ENCODE measurements around the gene AHCYL1.

The AHCYL1 gene

DNA sequence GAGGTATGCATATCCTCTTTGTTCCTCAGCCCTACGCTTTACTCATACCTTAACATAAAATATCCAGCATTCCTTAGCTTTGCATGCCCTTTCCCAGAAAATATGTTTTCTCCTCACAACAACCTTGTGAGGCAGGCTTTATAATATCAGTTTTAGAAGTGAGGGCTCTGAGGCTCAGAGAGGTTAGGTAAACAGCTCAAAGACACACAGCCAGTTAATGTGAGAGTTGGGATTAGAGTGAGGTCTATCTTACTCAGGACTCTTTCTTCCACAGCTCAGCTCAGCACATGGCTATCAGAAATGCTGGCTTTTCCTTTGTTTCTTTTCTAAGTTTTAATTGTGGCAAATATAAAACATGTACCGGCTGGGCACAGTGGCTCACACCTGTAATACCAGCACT, 46.0 kb upstream of the AHCYL1 start:
- H3K27ac ChIP-seq (replicated peaks): no peak overlapping the region
- no peaks in the 10 kb centered on the region for H3K27me3 ChIP-seq (ENCODE audit: insufficient read depth, poor library complexity, severe bottlenecking)
- H3K4me3 ChIP-seq (replicated peaks; ENCODE audit: insufficient read depth, low read length): no peak overlapping the region
- DNase-seq (ENCODE audit: low read depth in 1 of 2, low spot score in 1 of 2): no peak
- TF ChIP-seq POLR2AphosphoS5 (IDR thresholded peaks at IDR 0.05; ENCODE audit: low read depth) (no peak), SPI1 (IDR thresholded peaks at IDR 0.05; ENCODE audit: borderline replicate concordance, low read depth) (no peak), GABPA (IDR thresholded peaks at IDR 0.05; ENCODE audit: low read depth) (no peak)
- TF ChIP-seq, protein P1, sequence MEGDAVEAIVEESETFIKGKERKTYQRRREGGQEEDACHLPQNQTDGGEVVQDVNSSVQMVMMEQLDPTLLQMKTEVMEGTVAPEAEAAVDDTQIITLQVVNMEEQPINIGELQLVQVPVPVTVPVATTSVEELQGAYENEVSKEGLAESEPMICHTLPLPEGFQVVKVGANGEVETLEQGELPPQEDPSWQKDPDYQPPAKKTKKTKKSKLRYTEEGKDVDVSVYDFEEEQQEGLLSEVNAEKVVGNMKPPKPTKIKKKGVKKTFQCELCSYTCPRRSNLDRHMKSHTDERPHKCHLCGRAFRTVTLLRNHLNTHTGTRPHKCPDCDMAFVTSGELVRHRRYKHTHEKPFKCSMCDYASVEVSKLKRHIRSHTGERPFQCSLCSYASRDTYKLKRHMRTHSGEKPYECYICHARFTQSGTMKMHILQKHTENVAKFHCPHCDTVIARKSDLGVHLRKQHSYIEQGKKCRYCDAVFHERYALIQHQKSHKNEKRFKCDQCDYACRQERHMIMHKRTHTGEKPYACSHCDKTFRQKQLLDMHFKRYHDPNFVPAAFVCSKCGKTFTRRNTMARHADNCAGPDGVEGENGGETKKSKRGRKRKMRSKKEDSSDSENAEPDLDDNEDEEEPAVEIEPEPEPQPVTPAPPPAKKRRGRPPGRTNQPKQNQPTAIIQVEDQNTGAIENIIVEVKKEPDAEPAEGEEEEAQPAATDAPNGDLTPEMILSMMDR (IDR thresholded peaks at IDR 0.05; ENCODE audit: insufficient read depth, low read length): no peak
- TF ChIP-seq, protein P2, sequence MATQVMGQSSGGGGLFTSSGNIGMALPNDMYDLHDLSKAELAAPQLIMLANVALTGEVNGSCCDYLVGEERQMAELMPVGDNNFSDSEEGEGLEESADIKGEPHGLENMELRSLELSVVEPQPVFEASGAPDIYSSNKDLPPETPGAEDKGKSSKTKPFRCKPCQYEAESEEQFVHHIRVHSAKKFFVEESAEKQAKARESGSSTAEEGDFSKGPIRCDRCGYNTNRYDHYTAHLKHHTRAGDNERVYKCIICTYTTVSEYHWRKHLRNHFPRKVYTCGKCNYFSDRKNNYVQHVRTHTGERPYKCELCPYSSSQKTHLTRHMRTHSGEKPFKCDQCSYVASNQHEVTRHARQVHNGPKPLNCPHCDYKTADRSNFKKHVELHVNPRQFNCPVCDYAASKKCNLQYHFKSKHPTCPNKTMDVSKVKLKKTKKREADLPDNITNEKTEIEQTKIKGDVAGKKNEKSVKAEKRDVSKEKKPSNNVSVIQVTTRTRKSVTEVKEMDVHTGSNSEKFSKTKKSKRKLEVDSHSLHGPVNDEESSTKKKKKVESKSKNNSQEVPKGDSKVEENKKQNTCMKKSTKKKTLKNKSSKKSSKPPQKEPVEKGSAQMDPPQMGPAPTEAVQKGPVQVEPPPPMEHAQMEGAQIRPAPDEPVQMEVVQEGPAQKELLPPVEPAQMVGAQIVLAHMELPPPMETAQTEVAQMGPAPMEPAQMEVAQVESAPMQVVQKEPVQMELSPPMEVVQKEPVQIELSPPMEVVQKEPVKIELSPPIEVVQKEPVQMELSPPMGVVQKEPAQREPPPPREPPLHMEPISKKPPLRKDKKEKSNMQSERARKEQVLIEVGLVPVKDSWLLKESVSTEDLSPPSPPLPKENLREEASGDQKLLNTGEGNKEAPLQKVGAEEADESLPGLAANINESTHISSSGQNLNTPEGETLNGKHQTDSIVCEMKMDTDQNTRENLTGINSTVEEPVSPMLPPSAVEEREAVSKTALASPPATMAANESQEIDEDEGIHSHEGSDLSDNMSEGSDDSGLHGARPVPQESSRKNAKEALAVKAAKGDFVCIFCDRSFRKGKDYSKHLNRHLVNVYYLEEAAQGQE (IDR thresholded peaks at IDR 0.05; ENCODE audit: insufficient replicate concordance, low read depth): no peak

DNA sequence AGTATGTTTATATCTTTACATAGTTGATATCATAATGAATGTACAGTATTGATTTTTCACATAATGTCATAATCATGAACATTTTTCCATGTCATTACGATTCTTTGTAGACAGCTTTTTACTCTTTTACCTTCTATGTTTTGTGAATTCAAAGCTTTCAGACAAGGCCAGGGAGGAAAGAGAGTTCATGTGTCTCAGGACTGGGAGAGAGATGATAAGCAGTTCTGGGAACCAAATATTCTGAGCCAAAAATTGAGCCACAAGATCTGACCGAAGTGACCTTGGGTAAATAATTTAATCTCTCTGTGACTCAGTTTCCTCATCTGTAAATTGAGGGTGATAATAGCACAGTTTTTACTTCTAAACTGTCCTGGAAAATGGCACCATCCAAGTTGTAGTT, 42.1 kb upstream of the AHCYL1 start:
- H3K27ac ChIP-seq (replicated peaks): no peak overlapping the region
- DNase-seq (ENCODE audit: low read depth in 1 of 2, low spot score in 1 of 2): no peak
- H3K27me3 ChIP-seq (ENCODE audit: insufficient read depth, poor library complexity, severe bottlenecking): no peaks in the 10 kb centered on the region
- H3K4me3 ChIP-seq (replicated peaks; ENCODE audit: insufficient read depth, low read length): no peak overlapping the region
- no peak for TF ChIP-seq GABPA (IDR thresholded peaks at IDR 0.05; ENCODE audit: low read depth)
- TF ChIP-seq, protein P1 (IDR thresholded peaks at IDR 0.05; ENCODE audit: insufficient read depth, low read length): no peak
- TF ChIP-seq, protein P2 (IDR thresholded peaks at IDR 0.05; ENCODE audit: insufficient replicate concordance, low read depth): no peak
- no peak for TF ChIP-seq POLR2AphosphoS5 (IDR thresholded peaks at IDR 0.05; ENCODE audit: low read depth)
- TF ChIP-seq SPI1 (IDR thresholded peaks at IDR 0.05; ENCODE audit: borderline replicate concordance, low read depth): no peak

DNA sequence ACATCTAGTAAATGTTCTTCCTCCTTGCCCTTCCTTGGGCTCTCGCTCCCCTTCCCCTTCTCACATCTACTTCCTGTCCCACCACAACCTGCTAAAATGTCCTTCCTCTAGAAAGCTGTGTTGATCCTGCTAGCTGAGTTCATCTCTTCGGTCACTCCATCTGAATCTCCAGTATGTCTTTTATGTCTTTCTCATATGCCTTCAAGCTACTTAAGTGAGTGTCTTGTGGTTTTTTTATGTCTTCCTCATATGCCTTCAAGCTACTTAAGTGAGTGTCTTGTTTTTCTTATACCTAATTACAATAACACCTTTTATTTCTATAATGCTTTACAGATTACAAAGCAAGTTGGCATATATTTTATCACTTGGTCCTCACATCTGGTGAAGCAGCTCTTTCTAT, 40.0 kb upstream of the AHCYL1 start:
- H3K4me3 ChIP-seq (replicated peaks; ENCODE audit: insufficient read depth, low read length): no peak overlapping the region
- DNase-seq (ENCODE audit: low read depth in 1 of 2, low spot score in 1 of 2): peak in 1 of 2 experiments; percentile 28
- H3K27ac ChIP-seq (replicated peaks): no peak overlapping the region
- no peaks in the 10 kb centered on the region for H3K27me3 ChIP-seq (ENCODE audit: insufficient read depth, poor library complexity, severe bottlenecking)
- TF ChIP-seq, protein P1 (IDR thresholded peaks at IDR 0.05; ENCODE audit: insufficient read depth, low read length): no peak
- TF ChIP-seq POLR2AphosphoS5 (IDR thresholded peaks at IDR 0.05; ENCODE audit: low read depth) (no peak), GABPA (IDR thresholded peaks at IDR 0.05; ENCODE audit: low read depth) (peak; percentile 43; the same call in 1 of the 2 replicates), SPI1 (IDR thresholded peaks at IDR 0.05; ENCODE audit: borderline replicate concordance, low read depth) (peak; percentile 12; the same call in 1 of the 2 replicates)
- TF ChIP-seq, protein P2 (IDR thresholded peaks at IDR 0.05; ENCODE audit: insufficient replicate concordance, low read depth): no peak
